HEK293 (cell line): Measurements from ENCODE around the gene FRZB.

Experiments
- BCL11A ChIP-seq: fragments of 450-650 bp; formaldehyde crosslinking; IDR thresholded peaks from 2 replicates; pipeline ENCODE4 v1.5.1; 2016; ENCODE audit warnings: low read depth, missing biosample characterization, missing genetic modification characterization
- BCL11B ChIP-seq: fragments of 450-650 bp; formaldehyde crosslinking; IDR thresholded peaks from 2 replicates; pipeline ENCODE4 v1.5.1; 2016; ENCODE audit warnings: low read depth, missing biosample characterization, missing genetic modification characterization
- ELK4 ChIP-seq: IDR thresholded peaks from 2 replicates; pipeline ENCODE4 v1.6.1; 2011; ENCODE audit warnings: mild to moderate bottlenecking, low read depth, low read length, borderline replicate concordance
- FEZF1 ChIP-seq: fragments of 450-650 bp; formaldehyde crosslinking; IDR thresholded peaks from 2 replicates; pipeline ENCODE4 v1.5.1; 2016; ENCODE audit warnings: missing biosample characterization, missing genetic modification characterization
- GFI1B ChIP-seq: fragments of 450-650 bp; formaldehyde crosslinking; IDR thresholded peaks from 2 replicates; pipeline ENCODE4 v1.5.1; 2016; ENCODE audit warnings: missing biosample characterization, missing genetic modification characterization
- GLI2 ChIP-seq: fragments of 450-650 bp; formaldehyde crosslinking; IDR thresholded peaks from 2 replicates; pipeline ENCODE4; 2017; ENCODE audit warnings: missing biosample characterization, missing genetic modification characterization, low read depth, borderline replicate concordance
- IKZF3 ChIP-seq: fragments of 450-650 bp; IDR thresholded peaks from 2 replicates; pipeline ENCODE4 v1.5.0; 2018; ENCODE audit warnings: missing biosample characterization, mild to moderate bottlenecking, missing genetic modification characterization, moderate library complexity
- KLF8 ChIP-seq: fragments of 450-650 bp; formaldehyde crosslinking; IDR thresholded peaks from 2 replicates; pipeline ENCODE4 v1.5.1; 2016; ENCODE audit warnings: missing biosample characterization, missing genetic modification characterization
- KLF9 ChIP-seq: fragments of 450-650 bp; formaldehyde crosslinking; IDR thresholded peaks from 2 replicates; pipeline ENCODE4 v1.5.1; 2016; ENCODE audit warnings: missing biosample characterization, missing genetic modification characterization, low read depth
- MZF1 ChIP-seq: fragments of 450-650 bp; formaldehyde crosslinking; IDR thresholded peaks from 2 replicates; pipeline ENCODE4 v1.5.1; 2017; ENCODE audit warnings: missing biosample characterization, missing genetic modification characterization, borderline replicate concordance
- PRDM2 ChIP-seq: fragments of 450-650 bp; formaldehyde crosslinking; IDR thresholded peaks from 2 replicates; pipeline ENCODE4 v1.5.1; 2016; ENCODE audit warnings: missing biosample characterization, missing genetic modification characterization, borderline replicate concordance
- RBAK ChIP-seq: fragments of 450-650 bp; formaldehyde crosslinking; IDR thresholded peaks from 2 replicates; pipeline ENCODE4 v1.5.1; 2016; ENCODE audit warnings: missing biosample characterization, missing genetic modification characterization
- YY1 ChIP-seq: fragments of 450-650 bp; formaldehyde crosslinking; IDR thresholded peaks from 2 replicates; pipeline ENCODE4 v1.5.1; 2018; ENCODE audit warnings: missing biosample characterization, missing genetic modification characterization
- ZBTB1 ChIP-seq: fragments of 450-650 bp; formaldehyde crosslinking; IDR thresholded peaks from 2 replicates; pipeline ENCODE4 v1.5.1; 2016; ENCODE audit warnings: missing biosample characterization, missing genetic modification characterization
- ZBTB17 ChIP-seq: fragments of 450-650 bp; formaldehyde crosslinking; IDR thresholded peaks from 2 replicates; pipeline ENCODE4 v1.5.1; 2016; ENCODE audit warnings: missing biosample characterization, missing genetic modification characterization
- ZNF112 ChIP-seq: fragments of 450-650 bp; formaldehyde crosslinking; IDR thresholded peaks from 2 replicates; pipeline ENCODE4 v1.5.0; 2017; ENCODE audit warnings: missing biosample characterization, missing genetic modification characterization
- ZNF214 ChIP-seq: fragments of 450-650 bp; formaldehyde crosslinking; IDR thresholded peaks from 2 replicates; pipeline ENCODE4 v1.5.1; 2017; ENCODE audit warnings: missing biosample characterization, mild to moderate bottlenecking, missing genetic modification characterization, borderline replicate concordance
- ZNF223 ChIP-seq: fragments of 450-650 bp; formaldehyde crosslinking; IDR thresholded peaks from 2 replicates; pipeline ENCODE4 v1.5.1; 2016; ENCODE audit warnings: missing biosample characterization, missing genetic modification characterization
- ZNF266 ChIP-seq: fragments of 450-650 bp; formaldehyde crosslinking; IDR thresholded peaks from 2 replicates; pipeline ENCODE4 v1.5.1; 2016; ENCODE audit warnings: missing biosample characterization, missing genetic modification characterization, low read depth
- ZNF280C ChIP-seq: fragments of 450-650 bp; formaldehyde crosslinking; IDR thresholded peaks from 2 replicates; pipeline ENCODE4 v1.5.1; 2016; ENCODE audit warnings: missing biosample characterization, missing genetic modification characterization
- ZNF394 ChIP-seq: fragments of 450-650 bp; formaldehyde crosslinking; IDR thresholded peaks from 2 replicates; pipeline ENCODE4 v1.5.1; 2016; ENCODE audit warnings: missing biosample characterization, missing genetic modification characterization, mild to moderate bottlenecking, moderate library complexity, borderline replicate concordance
- ZNF501 ChIP-seq: fragments of 450-650 bp; formaldehyde crosslinking; IDR thresholded peaks from 2 replicates; pipeline ENCODE4 v1.5.1; 2016; ENCODE audit warnings: missing biosample characterization, missing genetic modification characterization
- ZNF596 ChIP-seq: fragments of 450-650 bp; IDR thresholded peaks from 2 replicates; pipeline ENCODE4 v1.5.0; 2018; ENCODE audit warnings: missing biosample characterization, mild to moderate bottlenecking, missing genetic modification characterization, moderate library complexity
- ZNF610 ChIP-seq: fragments of 450-650 bp; formaldehyde crosslinking; IDR thresholded peaks from 2 replicates; pipeline ENCODE4 v1.5.1; 2016; ENCODE audit warnings: missing biosample characterization, missing genetic modification characterization, borderline replicate concordance
- ZNF623 ChIP-seq: fragments of 450-650 bp; formaldehyde crosslinking; IDR thresholded peaks from 2 replicates; pipeline ENCODE4 v1.5.1; 2016; ENCODE audit warnings: missing biosample characterization, missing genetic modification characterization
- ZNF624 ChIP-seq: fragments of 450-650 bp; formaldehyde crosslinking; IDR thresholded peaks from 2 replicates; pipeline ENCODE4 v1.5.1; 2017; ENCODE audit warnings: missing biosample characterization, missing genetic modification characterization
- ZNF629 ChIP-seq: fragments of 450-650 bp; formaldehyde crosslinking; IDR thresholded peaks from 2 replicates; pipeline ENCODE4 v1.5.1; 2017; ENCODE audit warnings: missing biosample characterization, missing genetic modification characterization
- ZNF768 ChIP-seq: fragments of 450-650 bp; formaldehyde crosslinking; IDR thresholded peaks from 2 replicates; pipeline ENCODE4 v1.5.1; 2018; ENCODE audit warnings: missing biosample characterization, mild to moderate bottlenecking, missing genetic modification characterization
- ZNF830 ChIP-seq: fragments of 450-650 bp; IDR thresholded peaks from 2 replicates; pipeline ENCODE4 v1.5.0; 2018; ENCODE audit warnings: missing biosample characterization, missing genetic modification characterization, low read depth, mild to moderate bottlenecking, moderate library complexity
- ZNF837 ChIP-seq: fragments of 450-650 bp; formaldehyde crosslinking; IDR thresholded peaks from 2 replicates; pipeline ENCODE4 v1.5.1; 2016; ENCODE audit warnings: missing biosample characterization, missing genetic modification characterization
- TF ChIP-seq, protein P1 (sequence below): fragments of 450-650 bp; formaldehyde crosslinking; optimal IDR thresholded peaks from 2 replicates; pipeline ENCODE3; 2016; ENCODE audit warnings: missing biosample characterization, mild to moderate bottlenecking, missing genetic modification characterization

Gene FRZB

GRCh38 chr2:182890305-182890704 lies 23.9 kb upstream of the FRZB start (continued):
- TF ChIP-seq ELK4 (no peak), MZF1 (tag by site-specific recombination) (peak; percentile 63; the same call in 1 of the 2 replicates), ZNF623 (tag by site-specific recombination) (no peak), ZNF837 (tag by site-specific recombination) (no peak), RBAK (tag by site-specific recombination) (no peak), ZNF280C (tag by site-specific recombination) (no peak), GFI1B (tag by site-specific recombination) (no peak), ZNF830 (tag by site-specific recombination) (no peak), GLI2 (tag by site-specific recombination) (no peak), KLF8 (no peak), ZNF596 (tag by site-specific recombination) (no peak), ZBTB1 (no peak), BCL11B (tag by site-specific recombination) (no peak), ZNF223 (no peak), ZNF394 (no peak), ZNF112 (no peak), ZNF214 (tag by site-specific recombination) (no peak), ZNF629 (tag by site-specific recombination) (no peak), ZNF266 (tag by site-specific recombination) (no peak), FEZF1 (peak; percentile 47; the same call in 1 of the 2 replicates), ZNF501 (tag by site-specific recombination) (no peak), ZNF768 (tag by site-specific recombination) (no peak), PRDM2 (tag by site-specific recombination) (no peak), ZNF610 (tag by site-specific recombination) (no peak), IKZF3 (tag by site-specific recombination) (no peak), BCL11A (tag by site-specific recombination) (no peak), ZBTB17 (no peak), ZNF624 (tag by site-specific recombination) (no peak), YY1 (tag by site-specific recombination) (no peak), KLF9 (tag by site-specific recombination) (no peak)
- TF ChIP-seq, protein P1, sequence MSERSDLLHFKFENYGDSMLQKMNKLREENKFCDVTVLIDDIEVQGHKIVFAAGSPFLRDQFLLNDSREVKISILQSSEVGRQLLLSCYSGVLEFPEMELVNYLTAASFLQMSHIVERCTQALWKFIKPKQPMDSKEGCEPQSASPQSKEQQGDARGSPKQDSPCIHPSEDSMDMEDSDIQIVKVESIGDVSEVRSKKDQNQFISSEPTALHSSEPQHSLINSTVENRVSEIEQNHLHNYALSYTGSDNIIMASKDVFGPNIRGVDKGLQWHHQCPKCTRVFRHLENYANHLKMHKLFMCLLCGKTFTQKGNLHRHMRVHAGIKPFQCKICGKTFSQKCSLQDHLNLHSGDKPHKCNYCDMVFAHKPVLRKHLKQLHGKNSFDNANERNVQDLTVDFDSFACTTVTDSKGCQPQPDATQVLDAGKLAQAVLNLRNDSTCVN, result no peak
